HepG2 (cell line): ENCODE results near the gene NDUFB3. TPM values are rescaled to one million over a fixed set of nuclear protein-coding genes. Genes with fewer than 3 reads are reported as not detected.

ENCODE experiments used
- AKAP8 ChIP-seq: sonication (generic); formaldehyde crosslinking; IDR thresholded peaks from 2 replicates; pipeline ENCODE4 v1.5.1; 2020; ENCODE audit warnings: mild to moderate bottlenecking, missing genetic modification reagents
- ATF3 ChIP-seq: sonication (generic); formaldehyde crosslinking; IDR thresholded peaks from 2 replicates; pipeline ENCODE4 v1.4.0; 2020; ENCODE audit warnings: missing genetic modification reagents
- CBX5 ChIP-seq: sonication (generic); formaldehyde crosslinking; IDR thresholded peaks from 2 replicates; pipeline ENCODE4 v1.4.0; 2020; ENCODE audit warnings: missing genetic modification reagents, borderline replicate concordance
- CEBPZ ChIP-seq: IDR thresholded peaks from 2 replicates; pipeline ENCODE4 v1.6.1; 2012; ENCODE audit warnings: low read length, improper control_type of control experiment
- CERS6 ChIP-seq: sonication (generic); formaldehyde crosslinking; IDR thresholded peaks from 2 replicates; pipeline ENCODE4 v1.5.0; 2020; ENCODE audit warnings: missing genetic modification reagents
- GTF2F1 ChIP-seq: fragments of 150-350 bp; IDR thresholded peaks from 2 replicates; pipeline ENCODE4 v1.6.1; 2014; ENCODE audit warnings: low read length
- HNRNPL ChIP-seq: fragments of 200-400 bp; formaldehyde crosslinking; IDR thresholded peaks from 2 replicates; pipeline ENCODE4 v1.6.1; 2017; ENCODE audit warnings: mild to moderate bottlenecking, low read depth, low read length
- HNRNPUL1 ChIP-seq: fragments of 200-400 bp; formaldehyde crosslinking; IDR thresholded peaks from 2 replicates; pipeline ENCODE4 v1.6.1; 2017; ENCODE audit warnings: low read depth, mild to moderate bottlenecking, low read length, moderate library complexity
- KLF11 ChIP-seq: IDR thresholded peaks from 2 replicates; pipeline ENCODE4 v1.6.1; 2016; ENCODE audit warnings: missing compliant biosample characterization
- THAP11 ChIP-seq: IDR thresholded peaks from 2 replicates; pipeline ENCODE4 v1.6.1; 2016; ENCODE audit warnings: missing biosample characterization, missing genetic modification reagents
- YEATS4 ChIP-seq: sonication (generic); formaldehyde crosslinking; IDR thresholded peaks from 2 replicates; pipeline ENCODE4 v1.4.0; 2020; ENCODE audit warnings: missing genetic modification reagents, borderline replicate concordance
- YY1 ChIP-seq: IDR thresholded peaks from 2 replicates; pipeline ENCODE4 v1.6.1; 2011; ENCODE audit warnings: low read length, low read depth, moderate library complexity, mild to moderate bottlenecking; ENCODE audit not compliant: insufficient read depth, insufficient replicate concordance
- ZFP37 ChIP-seq: sonication (generic); formaldehyde crosslinking; IDR thresholded peaks from 2 replicates; pipeline ENCODE4 v1.4.0; 2020; ENCODE audit warnings: missing genetic modification reagents, borderline replicate concordance
- ZNF318 ChIP-seq: sonication (generic); formaldehyde crosslinking; IDR thresholded peaks from 2 replicates; pipeline ENCODE4 v1.4.0; 2020; ENCODE audit warnings: mild to moderate bottlenecking, missing genetic modification reagents
- ZNF326 ChIP-seq: sonication (generic); formaldehyde crosslinking; IDR thresholded peaks from 2 replicates; pipeline ENCODE4 v1.4.0; 2020; ENCODE audit warnings: missing genetic modification reagents, borderline replicate concordance
- ZNF501 ChIP-seq: sonication (generic); formaldehyde crosslinking; IDR thresholded peaks from 2 replicates; pipeline ENCODE4 v1.5.1; 2020; ENCODE audit warnings: mild to moderate bottlenecking, moderate library complexity, missing genetic modification reagents
- ZNF572 ChIP-seq: sonication (generic); formaldehyde crosslinking; IDR thresholded peaks from 2 replicates; pipeline ENCODE4 v1.5.1; 2020; ENCODE audit warnings: mild to moderate bottlenecking, missing genetic modification reagents
- polyA plus RNA-seq, 8 experiments: library from polyadenylated mRNA; depleted of rRNA in 3 of 8; stranded (reverse) in 7 of 8; unstranded in 1 of 8; fragments of >200 nt; fragmentation: Illumina TruSeq in 4 of 8; extraction: Trizol in 4 of 8; gene quantifications; 2 replicates each; pipeline versions ENCODE4 v1.2.1 to v1.2.3, GENCODE V29; 2011 to 2016; ENCODE audit warnings: low read depth in 4 of 8, missing spikeins in 1 of 8, mixed read lengths in 1 of 8; ENCODE audit not compliant: insufficient read depth in 1 of 8
- total RNA-seq, 5 experiments: library from RNA; depleted of rRNA; stranded (reverse); fragments of >200 nt; fragmentation: Illumina TruSeq; extraction: Trizol; gene quantifications; 2 replicates each; pipeline ENCODE4 v1.2.3, GENCODE V29; 2016; ENCODE audit warnings: low read depth in 1 of 5

NDUFB3 gene
- total and polyA plus RNA-seq, 2 of the 13 experiments (the other 11 are each of a cell fraction or from before 2014, with no cell fraction given), result 50.7 to 159 TPM

GRCh38 chr2:201116959-201117734, 45.3 kb downstream of the NDUFB3 start (continued):
- TF ChIP-seq CBX5 (no peak), ZNF501 (CRISPR knock-in tag) (no peak), KLF11 (no peak), CEBPZ (no peak), ZNF572 (CRISPR knock-in tag) (no peak), ZFP37 (CRISPR knock-in tag) (no peak), ZNF326 (CRISPR knock-in tag) (no peak), YEATS4 (CRISPR knock-in tag) (peak; percentile 8), HNRNPUL1 (no peak), ATF3 (CRISPR knock-in tag) (no peak), GTF2F1 (no peak), ZNF318 (CRISPR knock-in tag) (no peak), AKAP8 (CRISPR knock-in tag) (no peak), YY1 (no peak), CERS6 (no peak), HNRNPL (no peak), THAP11 (peak; percentile 19; the same call in 1 of the 2 replicates)
